Measurements from ENCODE around the gene OASL.

Gene OASL

DNA sequence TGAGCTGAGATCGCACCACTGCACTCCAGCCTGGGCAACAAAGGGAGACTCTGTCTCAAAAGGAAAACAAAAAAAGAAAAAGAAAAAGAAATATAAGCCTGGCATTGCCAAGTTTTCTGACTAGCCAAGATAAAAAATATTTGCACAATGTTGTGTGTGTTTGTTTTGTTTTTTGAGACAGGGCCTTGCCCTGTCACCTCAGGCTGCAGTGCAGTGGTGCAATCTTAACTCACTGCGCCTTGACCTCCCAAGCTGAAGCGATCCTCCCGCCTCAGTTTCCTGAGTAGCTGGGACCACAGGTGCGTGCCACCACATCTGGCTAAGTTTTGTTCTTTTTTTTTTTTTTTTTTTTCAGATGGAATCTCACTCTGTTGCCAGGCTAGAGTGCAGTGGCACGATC is 17.3 kb downstream of the OASL start:
- H3K4me3 ChIP-seq (ENCODE audit: control insufficient read depth, low read depth, low read length): no peak overlapping the region
- TF ChIP-seq, protein P1, sequence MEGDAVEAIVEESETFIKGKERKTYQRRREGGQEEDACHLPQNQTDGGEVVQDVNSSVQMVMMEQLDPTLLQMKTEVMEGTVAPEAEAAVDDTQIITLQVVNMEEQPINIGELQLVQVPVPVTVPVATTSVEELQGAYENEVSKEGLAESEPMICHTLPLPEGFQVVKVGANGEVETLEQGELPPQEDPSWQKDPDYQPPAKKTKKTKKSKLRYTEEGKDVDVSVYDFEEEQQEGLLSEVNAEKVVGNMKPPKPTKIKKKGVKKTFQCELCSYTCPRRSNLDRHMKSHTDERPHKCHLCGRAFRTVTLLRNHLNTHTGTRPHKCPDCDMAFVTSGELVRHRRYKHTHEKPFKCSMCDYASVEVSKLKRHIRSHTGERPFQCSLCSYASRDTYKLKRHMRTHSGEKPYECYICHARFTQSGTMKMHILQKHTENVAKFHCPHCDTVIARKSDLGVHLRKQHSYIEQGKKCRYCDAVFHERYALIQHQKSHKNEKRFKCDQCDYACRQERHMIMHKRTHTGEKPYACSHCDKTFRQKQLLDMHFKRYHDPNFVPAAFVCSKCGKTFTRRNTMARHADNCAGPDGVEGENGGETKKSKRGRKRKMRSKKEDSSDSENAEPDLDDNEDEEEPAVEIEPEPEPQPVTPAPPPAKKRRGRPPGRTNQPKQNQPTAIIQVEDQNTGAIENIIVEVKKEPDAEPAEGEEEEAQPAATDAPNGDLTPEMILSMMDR (conservative IDR thresholded peaks at IDR 0.05; ENCODE audit: control insufficient read depth, insufficient read depth, low read depth, low read length): no peak
- DNase-seq (ENCODE audit: low read depth): no peak

DNA sequence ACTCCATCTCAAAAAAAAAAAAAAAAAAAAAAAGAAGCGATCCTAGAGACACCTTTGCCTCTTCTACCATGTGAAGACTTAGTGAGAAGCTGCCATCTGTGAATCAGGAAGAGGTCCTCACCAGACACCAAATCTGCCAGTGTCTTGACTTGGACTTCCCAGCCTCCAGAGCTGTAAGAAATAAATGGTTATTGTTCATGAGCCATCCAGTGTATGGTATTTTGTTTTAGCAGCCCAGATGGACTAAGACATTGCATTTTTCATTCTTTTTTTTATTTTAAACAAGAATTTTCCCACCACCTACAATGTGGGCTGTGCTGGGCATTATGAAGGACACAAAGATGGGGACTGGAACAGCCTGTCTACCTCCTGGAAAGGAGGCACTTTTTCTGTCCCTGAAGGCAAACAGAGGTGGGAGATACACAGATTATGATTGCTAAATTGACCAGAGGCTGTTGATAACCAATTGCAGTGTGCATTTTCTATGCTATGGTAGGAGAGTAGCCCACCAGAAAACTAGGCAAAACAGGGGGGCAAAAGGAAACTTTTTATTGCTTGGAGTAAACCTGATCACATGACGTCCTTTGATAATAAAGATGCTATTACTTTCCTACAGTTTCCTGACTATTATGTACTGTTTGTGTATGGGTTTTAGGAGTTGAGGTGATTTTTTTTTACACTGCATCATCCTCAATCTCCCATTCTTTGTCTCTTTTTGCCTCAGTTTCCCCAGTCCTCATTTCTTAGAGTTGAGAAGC is 20.0 kb downstream of the OASL start:
- TF ChIP-seq, protein P1 (conservative IDR thresholded peaks at IDR 0.05; ENCODE audit: control insufficient read depth, insufficient read depth, low read depth, low read length): no peak
- no peak for DNase-seq (ENCODE audit: low read depth)

DNA sequence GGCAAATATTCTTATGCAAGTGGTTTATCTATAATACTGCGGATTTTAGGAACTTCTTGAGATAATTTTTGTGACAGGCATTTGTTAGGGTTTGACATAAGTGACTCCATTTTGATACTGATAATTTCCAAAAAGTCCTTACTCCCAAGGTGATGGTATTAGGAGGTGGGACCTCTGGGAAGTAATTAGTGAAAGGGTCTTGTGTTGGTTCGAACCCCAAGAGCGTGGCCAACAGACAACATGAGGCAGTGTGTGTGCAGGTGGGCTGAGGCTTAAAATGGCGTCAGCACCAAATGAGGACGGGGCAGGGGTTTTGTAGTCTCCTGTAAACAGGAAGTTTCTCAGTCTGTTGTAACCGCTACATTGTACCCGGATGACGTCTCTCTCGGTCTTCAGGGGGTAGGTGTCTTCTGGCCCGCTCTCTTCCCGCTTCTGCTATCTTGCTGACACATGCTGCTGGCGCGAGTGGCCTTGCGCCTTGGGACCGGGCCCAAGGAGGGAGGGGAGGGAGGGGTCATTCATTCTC is 21.0 kb downstream of the OASL start:
- TF ChIP-seq, protein P1 (conservative IDR thresholded peaks at IDR 0.05; ENCODE audit: control insufficient read depth, insufficient read depth, low read depth, low read length): no peak
- H3K4me3 ChIP-seq (ENCODE audit: control insufficient read depth, low read depth, low read length): no peak overlapping the region
- DNase-seq (ENCODE audit: low read depth): no peak

More for the DNA sequence above, 20.0 kb downstream of the OASL start:
- no peak overlapping the region for H3K4me3 ChIP-seq (ENCODE audit: control insufficient read depth, low read depth, low read length)

DNA sequence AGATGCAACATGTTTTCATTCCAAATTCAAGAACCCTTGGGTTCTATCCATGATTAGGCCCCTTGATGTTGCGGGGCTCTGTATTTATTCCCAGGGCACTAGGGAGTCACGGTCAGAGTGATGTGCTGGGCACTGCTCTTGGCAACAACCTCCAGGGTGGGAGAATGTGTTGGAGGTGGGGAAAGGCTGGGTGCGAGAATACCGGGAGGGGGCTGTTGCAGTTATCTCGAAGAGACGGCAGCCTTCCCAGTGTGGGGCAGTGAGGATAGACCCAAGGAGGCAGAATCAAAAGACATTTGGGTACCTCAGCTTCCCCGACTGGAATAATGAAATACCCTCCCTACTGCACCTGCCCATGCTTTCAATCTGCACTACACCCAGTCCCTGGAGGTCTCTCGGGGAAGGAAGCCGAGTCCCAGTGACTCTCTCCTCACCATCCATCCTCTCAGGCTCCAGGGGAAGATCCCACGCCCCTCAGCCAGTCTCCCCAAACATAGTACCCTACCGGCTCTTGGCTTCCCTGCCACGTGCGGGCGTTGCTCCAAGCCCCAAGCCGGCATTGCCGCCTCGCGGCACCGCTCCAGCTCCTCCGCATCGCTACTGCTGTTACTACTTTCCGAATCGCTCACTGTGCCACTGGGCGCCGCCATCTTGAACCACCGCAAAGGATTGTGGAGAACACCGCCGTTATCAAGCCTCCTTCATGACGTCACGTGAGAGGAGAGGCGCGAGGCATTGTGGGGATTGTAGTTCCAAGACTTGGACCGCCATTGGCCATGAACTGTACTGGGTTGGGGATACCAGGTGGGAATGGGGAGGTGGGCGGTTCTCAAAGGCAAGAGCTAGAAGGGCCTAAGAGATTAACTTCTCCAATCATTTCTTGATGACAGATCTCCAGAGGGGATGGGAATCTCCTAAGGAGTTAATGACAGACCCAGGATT is 22.9 kb downstream of the OASL start, which contains the start of gene C12orf43:
Gene C12orf43, minus strand, starts transcription at position 663 of the 942 bp plus-strand sequence. Its CDS starts 13 bp downstream, at position 650.
- TF ChIP-seq, protein P1 (conservative IDR thresholded peaks at IDR 0.05; ENCODE audit: control insufficient read depth, insufficient read depth, low read depth, low read length): no peak
- H3K4me3 ChIP-seq (ENCODE audit: control insufficient read depth, low read depth, low read length): peak within 1 kb of the TSS; percentile 79
- DNase-seq (ENCODE audit: low read depth): peak; percentile 87

DNA sequence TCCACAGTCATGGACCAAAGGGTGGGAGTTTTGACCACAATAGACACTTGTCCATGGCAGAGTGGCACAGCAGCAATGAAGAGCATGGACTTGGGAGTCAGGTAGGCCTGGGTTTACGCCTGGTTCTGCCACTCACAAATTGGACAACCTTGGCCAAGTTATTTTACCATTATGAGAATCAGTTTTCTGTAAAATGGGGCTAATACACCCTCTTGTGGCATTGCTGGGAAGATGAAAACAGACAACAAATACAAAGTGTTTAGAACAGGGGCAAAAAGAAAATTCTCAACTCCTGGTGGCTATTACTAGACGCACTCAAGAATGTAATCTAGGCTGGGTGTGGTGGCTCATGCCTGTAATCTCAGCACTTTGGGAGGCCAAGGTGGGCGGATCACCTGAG is 25.3 kb downstream of the OASL start:
- no peak overlapping the region for H3K4me3 ChIP-seq (ENCODE audit: control insufficient read depth, low read depth, low read length)
- DNase-seq (ENCODE audit: low read depth): no peak
- TF ChIP-seq, protein P1 (conservative IDR thresholded peaks at IDR 0.05; ENCODE audit: control insufficient read depth, insufficient read depth, low read depth, low read length): no peak

DNA sequence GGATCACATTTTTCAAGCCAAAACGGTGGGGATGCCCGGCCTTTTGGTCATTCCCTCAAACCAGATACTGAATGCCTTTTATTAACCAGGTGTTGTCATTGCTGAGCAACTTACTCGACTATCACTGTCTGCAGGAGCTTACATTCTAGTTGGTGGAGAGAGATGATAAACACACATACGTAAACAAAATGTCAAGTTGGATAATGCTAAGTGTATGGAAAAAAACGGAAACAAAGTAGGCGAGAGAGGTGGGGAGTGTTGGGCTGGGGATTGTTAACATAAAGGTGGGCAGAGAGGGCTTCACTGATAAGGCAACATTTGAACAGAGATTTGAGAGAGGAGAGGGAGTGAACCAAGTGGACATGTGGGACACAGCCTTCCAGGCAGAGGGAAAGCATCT is 27.2 kb downstream of the OASL start:
- TF ChIP-seq, protein P1 (conservative IDR thresholded peaks at IDR 0.05; ENCODE audit: control insufficient read depth, insufficient read depth, low read depth, low read length): no peak
- no peak overlapping the region for H3K4me3 ChIP-seq (ENCODE audit: control insufficient read depth, low read depth, low read length)
- DNase-seq (ENCODE audit: low read depth): no peak
